Kidney epithelial cell (primary cell): Measurements from ENCODE around the gene OLIG1. TPM values are rescaled to one million over a fixed set of nuclear protein-coding genes. Genes with fewer than 3 reads are reported as not detected.

ENCODE experiments used
- DNase-seq: peaks from one replicate; pipeline ENCODE4 v3.0.0-alpha.2; 2010; ENCODE audit warnings: low read depth
- H3K27me3 ChIP-seq: 2 replicates; pipeline ENCODE4 v1.6.0; 2011; ENCODE audit warnings: low read length; ENCODE audit not compliant: control insufficient read depth, insufficient read depth
- H3K36me3 ChIP-seq: 2 replicates; pipeline ENCODE4 v1.5.1; 2011; ENCODE audit warnings: low read length; ENCODE audit not compliant: control insufficient read depth, insufficient read depth
- H3K4me3 ChIP-seq: 2 replicates; pipeline ENCODE4 v1.5.1; 2011; ENCODE audit warnings: low read depth, mild to moderate bottlenecking, control low read depth, low read length
- total RNA-seq: library from RNA; depleted of rRNA; stranded (reverse); fragments of >200 nt; gene quantifications from 2 replicates; pipeline ENCODE4 v1.2.3, GENCODE V29; 2015
- TF ChIP-seq, protein P1 (sequence below): IDR thresholded peaks from 2 replicates; pipeline ENCODE4 v1.5.1; 2011; ENCODE audit warnings: mild to moderate bottlenecking, moderate library complexity, low read length, control low read depth, inconsistent platforms; ENCODE audit not compliant: insufficient read depth, poor library complexity, severe bottlenecking

OLIG1 gene
- total RNA-seq, 1 donor from 2014 or later: not detected

DNA sequence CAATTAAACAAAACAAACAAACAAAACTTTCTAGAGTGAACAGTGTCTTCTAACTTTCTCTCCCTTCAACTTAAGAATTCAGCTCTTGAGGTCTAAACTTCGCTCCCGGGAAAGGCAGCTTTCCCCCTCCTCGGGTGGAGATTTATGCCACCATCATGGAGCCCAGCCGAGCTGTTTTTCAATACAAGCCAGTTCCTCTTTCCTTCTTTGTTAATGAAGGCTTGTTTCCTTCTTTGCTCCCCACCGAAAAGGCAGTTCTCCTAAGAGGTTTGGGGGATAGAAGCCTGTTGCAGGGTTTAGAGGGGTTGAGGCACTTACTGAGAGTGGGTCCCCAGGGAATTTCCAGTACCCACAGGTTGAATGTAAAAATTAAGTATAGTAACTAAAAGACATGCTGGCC is 26.5 kb downstream of the OLIG1 start:
- no peak overlapping the region for H3K4me3 ChIP-seq
- DNase-seq: no peak
- no peaks in the 10 kb centered on the region for H3K36me3 ChIP-seq
- H3K27me3 ChIP-seq: peaks cover 14% of the 10 kb centered on the region
- TF ChIP-seq, protein P1, sequence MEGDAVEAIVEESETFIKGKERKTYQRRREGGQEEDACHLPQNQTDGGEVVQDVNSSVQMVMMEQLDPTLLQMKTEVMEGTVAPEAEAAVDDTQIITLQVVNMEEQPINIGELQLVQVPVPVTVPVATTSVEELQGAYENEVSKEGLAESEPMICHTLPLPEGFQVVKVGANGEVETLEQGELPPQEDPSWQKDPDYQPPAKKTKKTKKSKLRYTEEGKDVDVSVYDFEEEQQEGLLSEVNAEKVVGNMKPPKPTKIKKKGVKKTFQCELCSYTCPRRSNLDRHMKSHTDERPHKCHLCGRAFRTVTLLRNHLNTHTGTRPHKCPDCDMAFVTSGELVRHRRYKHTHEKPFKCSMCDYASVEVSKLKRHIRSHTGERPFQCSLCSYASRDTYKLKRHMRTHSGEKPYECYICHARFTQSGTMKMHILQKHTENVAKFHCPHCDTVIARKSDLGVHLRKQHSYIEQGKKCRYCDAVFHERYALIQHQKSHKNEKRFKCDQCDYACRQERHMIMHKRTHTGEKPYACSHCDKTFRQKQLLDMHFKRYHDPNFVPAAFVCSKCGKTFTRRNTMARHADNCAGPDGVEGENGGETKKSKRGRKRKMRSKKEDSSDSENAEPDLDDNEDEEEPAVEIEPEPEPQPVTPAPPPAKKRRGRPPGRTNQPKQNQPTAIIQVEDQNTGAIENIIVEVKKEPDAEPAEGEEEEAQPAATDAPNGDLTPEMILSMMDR: no peak

DNA sequence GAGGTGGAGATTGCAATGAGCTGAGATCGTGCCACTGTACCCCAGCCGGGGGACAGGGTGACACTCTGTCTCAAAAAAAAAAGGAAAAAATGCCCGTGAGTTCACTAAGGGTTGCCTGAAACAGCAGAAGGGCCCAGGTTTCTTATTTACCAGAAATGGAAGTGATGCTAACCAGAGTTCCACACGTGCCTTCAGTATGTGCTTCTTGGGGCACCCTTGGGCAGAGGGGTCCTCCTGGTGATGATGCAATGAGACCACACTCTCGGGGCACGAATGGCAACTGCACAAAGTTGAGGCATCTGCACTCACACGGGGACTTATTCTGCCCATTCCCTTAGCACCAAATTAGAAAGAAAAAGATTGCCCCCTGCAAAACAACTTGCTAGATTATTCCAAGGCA is 29.2 kb downstream of the OLIG1 start:
- no peaks in the 10 kb centered on the region for H3K36me3 ChIP-seq
- no peak overlapping the region for H3K4me3 ChIP-seq
- peaks cover 20% of the 10 kb centered on the region for H3K27me3 ChIP-seq
- TF ChIP-seq, protein P1: no peak
- DNase-seq: no peak

DNA sequence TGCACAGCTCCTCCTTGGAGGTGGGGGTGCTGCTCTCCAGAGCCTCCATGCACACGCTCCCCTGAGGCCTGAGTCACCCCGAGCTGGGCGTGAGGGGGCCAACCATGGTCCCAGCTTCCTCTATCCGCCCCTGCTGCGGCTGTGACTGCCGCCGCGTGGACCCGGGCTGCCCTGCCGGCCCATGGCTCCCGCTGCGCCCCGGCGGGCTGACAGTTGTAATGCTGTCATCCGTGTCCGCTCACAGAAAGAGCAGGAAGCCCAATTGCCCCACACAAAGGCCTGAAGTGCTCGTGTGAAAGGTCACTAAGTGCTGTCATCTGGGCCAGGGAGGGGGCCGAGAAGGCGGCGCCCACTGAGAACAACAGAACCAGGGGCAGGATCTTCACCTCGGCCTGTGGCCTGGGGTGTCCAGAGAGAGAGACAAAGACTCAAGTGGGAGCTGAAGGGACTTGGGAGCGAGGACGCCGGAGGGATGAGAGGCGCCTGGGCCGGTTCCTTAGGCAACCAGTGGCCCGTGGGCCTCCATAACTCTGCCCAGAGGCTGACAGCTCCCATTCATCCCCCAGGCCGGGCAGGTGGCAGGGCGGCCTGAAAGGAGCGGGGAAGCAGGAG is 31.5 kb downstream of the OLIG1 start:
- DNase-seq: no peak
- H3K36me3 ChIP-seq: no peaks in the 10 kb centered on the region
- no peak overlapping the region for H3K4me3 ChIP-seq
- TF ChIP-seq, protein P1: no peak
- H3K27me3 ChIP-seq: peaks cover 22% of the 10 kb centered on the region

DNA sequence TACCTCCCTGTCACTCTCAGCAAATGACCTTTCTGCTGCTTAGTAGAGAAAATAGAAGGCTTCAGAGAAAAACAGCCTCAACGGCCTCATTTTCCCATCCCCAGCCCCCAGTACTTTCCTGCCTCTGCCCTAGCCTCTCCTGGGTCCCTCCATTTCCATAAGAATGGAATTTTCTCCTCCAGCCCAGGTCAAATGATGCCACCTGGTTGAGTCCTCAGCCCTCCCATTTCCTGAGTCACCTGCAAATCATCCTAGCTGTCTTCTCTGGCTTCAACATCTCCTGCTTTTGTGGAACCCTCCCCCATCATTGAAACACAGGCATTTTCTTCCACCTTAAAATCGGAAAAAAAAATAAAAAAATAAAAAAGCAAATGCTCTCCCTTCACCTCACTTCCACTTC is 35.1 kb downstream of the OLIG1 start:
- no peak overlapping the region for H3K4me3 ChIP-seq
- peaks cover 36% of the 10 kb centered on the region for H3K27me3 ChIP-seq
- TF ChIP-seq, protein P1: no peak
- no peak for DNase-seq
- no peaks in the 10 kb centered on the region for H3K36me3 ChIP-seq

DNA sequence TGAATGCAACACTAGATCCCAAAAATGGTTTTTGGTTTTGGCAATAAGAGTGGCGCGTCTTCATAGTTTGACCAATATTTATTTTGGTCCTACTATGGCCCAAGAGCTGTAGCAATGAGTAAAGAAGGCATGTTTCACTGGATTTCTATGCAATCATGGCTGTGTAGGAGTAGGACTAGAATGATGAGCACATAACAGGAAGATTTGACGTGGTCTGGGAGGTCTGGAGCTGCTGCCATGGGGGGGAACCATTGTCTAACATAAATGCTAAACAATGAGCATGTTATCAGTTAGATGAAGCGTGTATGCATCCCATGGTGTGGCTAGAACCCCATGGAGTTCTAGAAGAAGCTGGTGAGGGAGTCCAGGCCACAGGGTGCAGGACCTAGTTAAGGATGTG is 38.3 kb downstream of the OLIG1 start:
- Histone ChIP-seq H3K4me3 (no peak overlapping the region), H3K36me3 (no peaks in the 10 kb centered on the region), H3K27me3 (peaks cover 43% of the 10 kb centered on the region)
- no peak for DNase-seq
- TF ChIP-seq, protein P1: no peak
